ENCODE data around the gene JAG1. TPM values are rescaled to one million over a fixed set of nuclear protein-coding genes. Genes with fewer than 3 reads are reported as not detected.

JAG1 gene
- total and polyA plus RNA-seq, 2 donors, result 36.9 to 131 TPM

GRCh38 chr20:10659651-10660601 is 13.9 kb downstream of the JAG1 start:
- Histone ChIP-seq H3K4me1 (ENCODE audit: insufficient read depth) (no peaks in the 10 kb centered on the region), H3K36me3 (ENCODE audit: insufficient read depth) (no peaks in the 10 kb centered on the region), H3K4me3 (ENCODE audit: low read depth, low read length) (no peak overlapping the region), H3K27ac (ENCODE audit: low read depth) (no peak overlapping the region)
- 75% methylated on average over 12 of the region's 12 CpGs for WGBS
- DNase-seq (ENCODE audit: extremely low spot score), result no peak

GRCh38 chr20:10658876-10659632 is 14.7 kb downstream of the JAG1 start:
- Histone ChIP-seq H3K27ac (ENCODE audit: low read depth) (peak overlapping the region; percentile 15), H3K4me1 (ENCODE audit: insufficient read depth) (no peaks in the 10 kb centered on the region), H3K4me3 (ENCODE audit: low read depth, low read length) (no peak overlapping the region)

GRCh38 chr20:10658051-10658823 is 15.6 kb downstream of the JAG1 start:
- no peak overlapping the region for H3K27ac ChIP-seq (ENCODE audit: low read depth)
- 83% methylated on average over 13 of the region's 13 CpGs for WGBS
- no peak for DNase-seq (ENCODE audit: extremely low spot score)
- H3K4me1 ChIP-seq (ENCODE audit: insufficient read depth), result no peaks in the 10 kb centered on the region
- no peaks in the 10 kb centered on the region for H3K36me3 ChIP-seq (ENCODE audit: insufficient read depth)
- no peak overlapping the region for H3K4me3 ChIP-seq (ENCODE audit: low read depth, low read length)

More at GRCh38 chr20:10658876-10659632, 14.7 kb downstream of the JAG1 start:
- DNase-seq (ENCODE audit: extremely low spot score), result no peak
- WGBS, result 47% methylated on average over 5 of the region's 5 CpGs
- H3K36me3 ChIP-seq (ENCODE audit: insufficient read depth), result no peaks in the 10 kb centered on the region

GRCh38 chr20:10657453-10657852 is 16.3 kb downstream of the JAG1 start:
- no peak overlapping the region for H3K4me3 ChIP-seq (ENCODE audit: low read depth, low read length)
- WGBS, result 91% methylated on average over 1 of the region's 1 CpG
- no peak for DNase-seq (ENCODE audit: extremely low spot score)
- H3K36me3 ChIP-seq (ENCODE audit: insufficient read depth), result no peaks in the 10 kb centered on the region
- H3K27ac ChIP-seq (ENCODE audit: low read depth), result no peak overlapping the region
- H3K4me1 ChIP-seq (ENCODE audit: insufficient read depth), result no peaks in the 10 kb centered on the region

GRCh38 chr20:10655720-10656669 is 17.8 kb downstream of the JAG1 start:
- no peak overlapping the region for H3K4me3 ChIP-seq (ENCODE audit: low read depth, low read length)

GRCh38 chr20:10654630-10655029 is 19.2 kb downstream of the JAG1 start:
- no peak overlapping the region for H3K27ac ChIP-seq (ENCODE audit: low read depth)
- WGBS, result 54% methylated on average over 7 of the region's 7 CpGs
- DNase-seq (ENCODE audit: extremely low spot score), result peak; percentile 88
- H3K4me1 ChIP-seq (ENCODE audit: insufficient read depth), result peaks cover 2% of the 10 kb centered on the region
- H3K4me3 ChIP-seq (ENCODE audit: low read depth, low read length), result no peak overlapping the region
- no peaks in the 10 kb centered on the region for H3K36me3 ChIP-seq (ENCODE audit: insufficient read depth)

More at GRCh38 chr20:10655720-10656669, 17.8 kb downstream of the JAG1 start:
- H3K4me1 ChIP-seq (ENCODE audit: insufficient read depth), result peaks cover 2% of the 10 kb centered on the region
- H3K27ac ChIP-seq (ENCODE audit: low read depth), result no peak overlapping the region
- WGBS, result 76% methylated on average over 15 of the region's 15 CpGs
- no peak for DNase-seq (ENCODE audit: extremely low spot score)
- no peaks in the 10 kb centered on the region for H3K36me3 ChIP-seq (ENCODE audit: insufficient read depth)

GRCh38 chr20:10654250-10654610 is 19.6 kb downstream of the JAG1 start:
- H3K4me1 ChIP-seq (ENCODE audit: insufficient read depth), result peaks cover 2% of the 10 kb centered on the region
- H3K27ac ChIP-seq (ENCODE audit: low read depth), result no peak overlapping the region
- DNase-seq (ENCODE audit: extremely low spot score), result no peak
- H3K4me3 ChIP-seq (ENCODE audit: low read depth, low read length), result no peak overlapping the region
- peaks cover 2% of the 10 kb centered on the region for H3K36me3 ChIP-seq (ENCODE audit: insufficient read depth)

- WGBS, result 18% methylated on average over 13 of the region's 13 CpGs
- Histone ChIP-seq H3K27ac (ENCODE audit: low read depth) (peak overlapping the region; percentile 80), H3K36me3 (ENCODE audit: insufficient read depth) (peaks cover 3% of the 10 kb centered on the region), H3K4me1 (ENCODE audit: insufficient read depth) (peaks cover 2% of the 10 kb centered on the region), H3K4me3 (ENCODE audit: low read depth, low read length) (peak overlapping the region; percentile 20)
- no peak for DNase-seq (ENCODE audit: extremely low spot score)
These were observed 20.1 kb downstream of the JAG1 start for GRCh38 chr20:10653599-10654249.

GRCh38 chr20:10652660-10653261 is 21.0 kb downstream of the JAG1 start:
- Histone ChIP-seq H3K4me3 (ENCODE audit: low read depth, low read length) (no peak overlapping the region), H3K4me1 (ENCODE audit: insufficient read depth) (peaks cover 2% of the 10 kb centered on the region), H3K27ac (ENCODE audit: low read depth) (peak overlapping the region; percentile 33), H3K36me3 (ENCODE audit: insufficient read depth) (peaks cover 6% of the 10 kb centered on the region)
- WGBS, result 32% methylated on average over 9 of the region's 9 CpGs
- DNase-seq (ENCODE audit: extremely low spot score), result no peak

- H3K36me3 ChIP-seq (ENCODE audit: insufficient read depth), result peaks cover 6% of the 10 kb centered on the region
- H3K4me1 ChIP-seq (ENCODE audit: insufficient read depth), result peaks cover 2% of the 10 kb centered on the region
- no peak for DNase-seq (ENCODE audit: extremely low spot score)
- WGBS, result 84% methylated on average over 9 of the region's 9 CpGs
- no peak overlapping the region for H3K4me3 ChIP-seq (ENCODE audit: low read depth, low read length)
- peak overlapping the region; percentile 33 for H3K27ac ChIP-seq (ENCODE audit: low read depth)
These were observed 21.6 kb downstream of the JAG1 start for GRCh38 chr20:10652185-10652584.

GRCh38 chr20:10651227-10651990 is 22.4 kb downstream of the JAG1 start:
- WGBS, result 67% methylated on average over 15 of the region's 15 CpGs
- peaks cover 8% of the 10 kb centered on the region for H3K36me3 ChIP-seq (ENCODE audit: insufficient read depth)
- no peak overlapping the region for H3K27ac ChIP-seq (ENCODE audit: low read depth)
- peaks cover 2% of the 10 kb centered on the region for H3K4me1 ChIP-seq (ENCODE audit: insufficient read depth)
- H3K4me3 ChIP-seq (ENCODE audit: low read depth, low read length), result no peak overlapping the region
- DNase-seq (ENCODE audit: extremely low spot score), result no peak

Data from urinary bladder (tissue), 4 donors.